Sigmoid colon (tissue), 4 donors: ENCODE results near the gene INHBE.

ENCODE experiments used
- CTCF ChIP-seq, 4 experiments: fragments of 450-650 bp in 3 of 4; fragments of 200-600 bp in 1 of 4; IDR thresholded peaks; one replicate each; pipeline ENCODE4 v1.5.1; 2016 to 2019; ENCODE audit warnings: antibody characterized with exemption in 4 of 4, mild to moderate bottlenecking in 3 of 4, moderate library complexity in 2 of 4
- EP300 ChIP-seq, 4 donors: sonication (generic); formaldehyde crosslinking; IDR thresholded peaks; one replicate each; pipeline ENCODE4 v1.6.1; 2017; ENCODE audit warnings: antibody characterized with exemption in 4 of 4
- POLR2AphosphoS5 ChIP-seq, 4 donors: sonication (generic); formaldehyde crosslinking; IDR thresholded peaks; one replicate each; pipeline ENCODE4 v1.6.1; 2017; ENCODE audit warnings: antibody characterized with exemption in 4 of 4

DNA sequence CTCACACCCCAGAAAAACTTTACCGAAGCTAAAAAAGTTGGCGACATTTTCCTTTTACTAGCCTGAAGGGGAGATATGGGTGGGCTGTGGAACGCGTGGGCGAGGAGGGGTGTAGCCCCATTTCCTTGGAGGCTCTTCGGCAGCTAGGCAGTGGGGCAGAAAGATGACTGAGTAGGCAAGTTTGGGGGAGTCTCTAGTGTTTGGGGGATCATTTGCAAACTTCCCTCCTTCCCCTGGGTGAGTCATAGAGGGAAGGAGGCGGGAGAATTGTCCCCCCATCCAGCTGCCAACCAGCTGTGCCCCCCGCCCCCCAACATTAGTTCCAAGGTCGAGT is 6.8 kb downstream of the INHBE start:
- TF ChIP-seq CTCF (IDR thresholded peaks at IDR 0.05) = no peak
- TF ChIP-seq EP300 (IDR thresholded peaks at IDR 0.05) = no peak
- no peak for TF ChIP-seq POLR2AphosphoS5 (IDR thresholded peaks at IDR 0.05)
